Kidney epithelial cell (primary cell): Measurements from ENCODE around the gene TSHZ2. TPM values are rescaled to one million over a fixed set of nuclear protein-coding genes. Genes with fewer than 3 reads are reported as not detected.

Experiments
- DNase-seq: peaks from one replicate; pipeline ENCODE4 v3.0.0-alpha.2; 2010; ENCODE audit warnings: low read depth
- H3K27me3 ChIP-seq: 2 replicates; pipeline ENCODE4 v1.6.0; 2011; ENCODE audit warnings: low read length; ENCODE audit not compliant: control insufficient read depth, insufficient read depth
- H3K36me3 ChIP-seq: 2 replicates; pipeline ENCODE4 v1.5.1; 2011; ENCODE audit warnings: low read length; ENCODE audit not compliant: control insufficient read depth, insufficient read depth
- H3K4me3 ChIP-seq: 2 replicates; pipeline ENCODE4 v1.5.1; 2011; ENCODE audit warnings: low read depth, mild to moderate bottlenecking, control low read depth, low read length
- total RNA-seq: library from RNA; depleted of rRNA; stranded (reverse); fragments of >200 nt; gene quantifications from 2 replicates; pipeline ENCODE4 v1.2.3, GENCODE V29; 2015
- TF ChIP-seq, protein P1 (sequence below): IDR thresholded peaks from 2 replicates; pipeline ENCODE4 v1.5.1; 2011; ENCODE audit warnings: mild to moderate bottlenecking, moderate library complexity, low read length, control low read depth, inconsistent platforms; ENCODE audit not compliant: insufficient read depth, poor library complexity, severe bottlenecking

The TSHZ2 gene
- total RNA-seq, 1 donor from 2014 or later: 1.0 TPM

GRCh38 chr20:52983726-52984450, 11.7 kb downstream of the TSHZ2 start:
- TF ChIP-seq, protein P1, sequence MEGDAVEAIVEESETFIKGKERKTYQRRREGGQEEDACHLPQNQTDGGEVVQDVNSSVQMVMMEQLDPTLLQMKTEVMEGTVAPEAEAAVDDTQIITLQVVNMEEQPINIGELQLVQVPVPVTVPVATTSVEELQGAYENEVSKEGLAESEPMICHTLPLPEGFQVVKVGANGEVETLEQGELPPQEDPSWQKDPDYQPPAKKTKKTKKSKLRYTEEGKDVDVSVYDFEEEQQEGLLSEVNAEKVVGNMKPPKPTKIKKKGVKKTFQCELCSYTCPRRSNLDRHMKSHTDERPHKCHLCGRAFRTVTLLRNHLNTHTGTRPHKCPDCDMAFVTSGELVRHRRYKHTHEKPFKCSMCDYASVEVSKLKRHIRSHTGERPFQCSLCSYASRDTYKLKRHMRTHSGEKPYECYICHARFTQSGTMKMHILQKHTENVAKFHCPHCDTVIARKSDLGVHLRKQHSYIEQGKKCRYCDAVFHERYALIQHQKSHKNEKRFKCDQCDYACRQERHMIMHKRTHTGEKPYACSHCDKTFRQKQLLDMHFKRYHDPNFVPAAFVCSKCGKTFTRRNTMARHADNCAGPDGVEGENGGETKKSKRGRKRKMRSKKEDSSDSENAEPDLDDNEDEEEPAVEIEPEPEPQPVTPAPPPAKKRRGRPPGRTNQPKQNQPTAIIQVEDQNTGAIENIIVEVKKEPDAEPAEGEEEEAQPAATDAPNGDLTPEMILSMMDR: no peak
- no peak overlapping the region for H3K4me3 ChIP-seq

DNA sequence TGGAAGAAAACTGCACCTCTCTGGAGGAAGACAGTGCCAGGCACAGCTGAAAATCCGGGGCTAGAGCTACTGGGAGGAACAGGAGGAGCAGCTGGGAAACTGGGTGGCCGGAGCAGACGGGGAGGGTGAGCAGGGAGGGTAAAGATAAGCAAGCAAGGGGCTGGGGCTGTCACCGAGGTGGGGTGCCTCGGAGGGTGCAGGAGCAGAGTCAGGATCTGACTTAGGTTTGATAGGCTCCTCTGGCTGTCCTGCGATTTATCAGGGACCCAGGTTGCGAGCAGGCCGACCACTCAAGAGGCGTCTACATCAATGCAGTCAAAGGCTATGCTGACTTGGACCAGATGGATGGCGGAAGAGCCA, 12.3 kb downstream of the TSHZ2 start:
- no peaks in the 10 kb centered on the region for H3K36me3 ChIP-seq
- TF ChIP-seq, protein P1: no peak
- H3K4me3 ChIP-seq: no peak overlapping the region
- H3K27me3 ChIP-seq: no peaks in the 10 kb centered on the region
- no peak for DNase-seq

More at GRCh38 chr20:52983726-52984450, 11.7 kb downstream of the TSHZ2 start:
- H3K36me3 ChIP-seq: no peaks in the 10 kb centered on the region
- DNase-seq: no peak
- no peaks in the 10 kb centered on the region for H3K27me3 ChIP-seq

DNA sequence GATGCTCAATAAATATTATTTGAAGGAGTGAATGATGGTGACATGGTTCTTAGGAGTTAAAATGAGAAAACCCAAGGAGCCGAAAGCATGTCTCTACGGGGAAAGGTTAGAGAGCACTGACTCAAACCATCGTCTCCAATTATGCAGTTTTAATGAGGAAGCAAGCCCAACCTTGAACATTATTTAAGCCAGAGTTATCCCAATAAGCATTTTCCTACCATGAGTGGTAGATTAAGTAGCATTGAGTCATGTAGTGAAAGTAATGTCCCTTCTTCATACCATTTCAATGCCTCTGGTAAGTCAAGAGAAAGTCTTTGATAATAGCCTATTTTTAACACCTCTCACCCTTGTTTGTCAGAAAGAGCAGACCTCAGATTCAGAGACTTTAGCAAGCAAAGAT, 13.5 kb downstream of the TSHZ2 start:
- no peaks in the 10 kb centered on the region for H3K27me3 ChIP-seq

DNA sequence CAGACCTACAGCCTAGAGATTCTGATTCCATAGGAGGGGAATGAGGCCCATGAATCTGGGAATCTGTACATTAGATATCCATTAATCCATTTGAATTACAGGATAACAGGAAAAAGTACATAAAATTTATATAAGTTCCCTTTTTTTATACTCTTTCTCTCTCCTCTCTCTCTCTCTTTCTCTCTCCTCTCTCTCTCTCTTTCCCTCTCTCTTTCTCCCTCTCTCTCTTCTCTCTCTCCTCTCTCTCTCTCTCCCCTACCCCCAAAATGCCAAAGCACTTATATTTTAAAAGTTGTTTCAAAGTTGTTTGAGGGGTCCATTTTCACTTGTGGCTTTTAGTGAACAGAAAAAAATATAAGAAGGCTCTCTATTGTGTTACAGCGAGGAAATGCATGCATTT, 15.1 kb downstream of the TSHZ2 start:
- Histone ChIP-seq H3K4me3 (no peak overlapping the region), H3K27me3 (no peaks in the 10 kb centered on the region), H3K36me3 (no peaks in the 10 kb centered on the region)
- TF ChIP-seq, protein P1: no peak
- no peak for DNase-seq

More for the DNA sequence above, 13.5 kb downstream of the TSHZ2 start:
- no peak overlapping the region for H3K4me3 ChIP-seq
- TF ChIP-seq, protein P1: no peak
- DNase-seq: no peak
- no peaks in the 10 kb centered on the region for H3K36me3 ChIP-seq

GRCh38 chr20:52991830-52992229, 19.7 kb downstream of the TSHZ2 start:
- no peaks in the 10 kb centered on the region for H3K36me3 ChIP-seq

GRCh38 chr20:52992632-52993031, 20.5 kb downstream of the TSHZ2 start:
- H3K36me3 ChIP-seq: no peaks in the 10 kb centered on the region
- no peak overlapping the region for H3K4me3 ChIP-seq
- TF ChIP-seq, protein P1: no peak
- no peak for DNase-seq
- H3K27me3 ChIP-seq: no peaks in the 10 kb centered on the region

More at GRCh38 chr20:52991830-52992229, 19.7 kb downstream of the TSHZ2 start:
- Histone ChIP-seq H3K4me3 (no peak overlapping the region), H3K27me3 (no peaks in the 10 kb centered on the region)
- no peak for DNase-seq
- TF ChIP-seq, protein P1: no peak
